Activated CD4-positive, alpha-beta T cell treated with anti-CD3 and anti-CD28 coated beads for 36 hours (primary cell): Measurements from ENCODE around the gene CDCA4. TPM values are rescaled to one million over a fixed set of nuclear protein-coding genes. Genes with fewer than 3 reads are reported as not detected.
"Not testable (repeated sequence)": the region's sequence is repeated elsewhere in the genome, so short reads cannot be mapped to it uniquely, and the experiment has no call there.

Experiments
- ATAC-seq: fragments of 200-7000 bp; cut with Tn5 transposase; one replicate; pipeline ENCODE4 v1.10.0; 2021; ENCODE audit warnings: mild to moderate bottlenecking, moderate library complexity
- CTCF ChIA-PET: fragments of 350-600 bp; sonication (Branson Sonifier 250); formaldehyde crosslinking; loops from one replicate; lab custom pipeline; 2021; ENCODE audit warnings: antibody characterized with exemption; lab: Charles Lee
- POLR2A ChIA-PET: fragments of 350-600 bp; sonication (Branson Sonifier 250); formaldehyde crosslinking; loops from one replicate; lab custom pipeline; 2021; ENCODE audit warnings: antibody characterized with exemption, inconsistent platforms; lab: Charles Lee
- DNase-seq: peaks from one replicate; pipeline ENCODE4 v3.0.0-alpha.2; 2020
- H3K27ac Mint-ChIP-seq: one replicate; pipeline ENCODE4 v1.8.0; 2021; ENCODE audit warnings: mixed read lengths
- H3K27me3 Mint-ChIP-seq: one replicate; pipeline ENCODE4 v1.8.0; 2021; ENCODE audit warnings: mixed read lengths
- H3K36me3 Mint-ChIP-seq: one replicate; pipeline ENCODE4 v1.8.0; 2021; ENCODE audit warnings: low read depth, mixed read lengths
- H3K4me1 Mint-ChIP-seq: one replicate; pipeline ENCODE4 v1.8.0; 2021; ENCODE audit warnings: mixed read lengths
- H3K4me3 Mint-ChIP-seq: one replicate; pipeline ENCODE4 v1.8.0; 2021; ENCODE audit warnings: mild to moderate bottlenecking, moderate library complexity, mixed read lengths
- H3K9me3 Mint-ChIP-seq: one replicate; pipeline ENCODE4 v1.8.0; 2021; ENCODE audit warnings: low read depth, mixed read lengths
- intact Hi-C, 2 experiments: fragments of 100-400 bp; cut with DNase I in 1 of 2; cut with micrococcal nuclease in 1 of 2; formaldehyde crosslinking; loops; one replicate each; pipeline versions ENCODE4 v1.14.2 to v1.15.1; 2022 to 2024; cut with DNase I, micrococcal nuclease
- total RNA-seq, 2 experiments: library from RNA; stranded (reverse); gene quantifications; one replicate each; pipeline ENCODE4 v1.2.3, GENCODE V29; 2021

Gene CDCA4
- total RNA-seq, 2 experiments from 2014 or later = 52.0 to 62.7 TPM

DNA sequence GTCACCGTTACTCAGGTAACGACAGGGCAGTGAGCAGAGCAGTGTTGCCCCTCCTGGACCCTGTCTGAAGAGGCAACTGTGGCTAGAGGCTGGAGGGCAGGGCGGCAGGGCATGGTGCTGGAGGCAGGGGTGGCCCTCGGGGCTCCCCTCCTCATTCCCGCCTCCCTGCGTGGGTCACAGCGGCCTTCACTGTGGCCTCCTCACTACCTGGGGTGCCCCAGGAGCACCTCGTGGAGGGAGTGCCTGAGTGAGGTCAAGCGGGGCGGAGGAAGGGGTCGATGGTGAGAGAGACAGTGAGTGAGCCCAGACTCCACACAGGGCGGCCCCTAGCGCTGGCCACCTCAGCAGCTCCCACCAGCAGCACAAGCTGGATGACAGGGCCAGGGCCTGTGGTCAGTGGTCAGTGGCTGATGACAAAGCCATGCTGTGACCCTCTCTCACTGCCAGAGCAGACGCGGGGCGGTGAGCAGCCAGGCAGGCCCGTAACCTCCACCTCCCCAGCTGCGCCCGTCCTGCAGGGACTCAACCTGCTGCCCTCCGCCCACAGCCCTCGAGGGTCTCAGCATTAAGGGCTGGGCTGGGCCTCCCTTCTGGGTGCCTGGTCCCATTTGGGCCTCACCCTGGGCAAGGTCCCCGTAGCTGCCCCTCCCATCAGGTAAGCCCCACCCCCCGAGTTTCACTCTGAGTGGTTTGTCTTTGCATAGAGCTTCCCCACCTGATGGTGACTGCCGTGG is 26.6 kb upstream of the CDCA4 start:
- ChIA-PET POLR2A (interaction anchor here (0.6 kb wide), 2 partner anchors 81 to 1897 kb away, joined by 3 to 7 read pairs; no protein-coding TSS in a partner anchor), CTCF (interaction anchor here (1.1 to 5.5 kb wide), 8 partner anchors 10 to 246 kb away, joined by 3 to 70 read pairs (median 10); partner anchors contain the start of gene ZBTB42)
- Mint-ChIP-seq H3K27ac (no peak overlapping the region), H3K9me3 (no peaks in the 10 kb centered on the region), H3K4me3 (no peak overlapping the region), H3K4me1 (peaks cover 14% of the 10 kb centered on the region), H3K27me3 (peaks cover 9% of the 10 kb centered on the region), H3K36me3 (peaks cover 15% of the 10 kb centered on the region)
- ATAC-seq = peak; percentile 31
- DNase-seq = peak; percentile 49
- intact Hi-C loops = loop anchor here in 1 of 2 experiments (2.0 kb wide), 1 partner anchor 19 kb away; no protein-coding TSS in a partner anchor

DNA sequence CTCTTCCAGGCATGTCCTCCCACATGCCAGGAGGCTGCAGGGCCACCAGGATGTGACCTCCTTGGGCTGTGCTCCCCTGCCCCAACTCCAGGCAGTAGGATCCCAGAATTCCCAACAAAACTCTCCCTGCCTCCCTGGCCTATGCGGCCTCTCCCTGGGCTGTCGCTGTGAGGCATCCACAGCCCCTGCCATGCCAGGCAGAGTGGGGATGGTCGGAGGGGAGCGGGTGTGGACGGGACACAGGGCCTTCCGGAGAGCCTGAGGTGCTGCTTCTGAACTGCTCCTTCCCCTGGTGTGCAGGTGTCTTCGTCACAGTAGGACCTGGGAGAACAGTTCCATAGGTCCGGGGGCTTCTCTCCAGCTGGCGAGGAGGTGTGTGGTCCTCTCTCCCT is 26.0 kb upstream of the CDCA4 start:
- Mint-ChIP-seq H3K4me3 (no peak overlapping the region), H3K9me3 (no peaks in the 10 kb centered on the region), H3K36me3 (peaks cover 15% of the 10 kb centered on the region), H3K27ac (no peak overlapping the region), H3K4me1 (peaks cover 14% of the 10 kb centered on the region), H3K27me3 (peaks cover 9% of the 10 kb centered on the region)
- intact Hi-C loops = loop anchor here in 1 of 2 experiments (2.0 kb wide), 1 partner anchor 20 kb away; no protein-coding TSS in a partner anchor
- ChIA-PET POLR2A (interaction anchor here (0.7 to 1.1 kb wide), 2 partner anchors 19 to 63 kb away, joined by 3 read pairs; partner anchors contain the start of gene GPR132), CTCF (interaction anchor here (0.6 to 5.5 kb wide), 14 partner anchors 11 to 1940 kb away, joined by 3 to 70 read pairs (median 10); partner anchors contain the start of genes AHNAK2, CDCA4, CLBA1 and GPR132)
- no peak for ATAC-seq
- no peak for DNase-seq

DNA sequence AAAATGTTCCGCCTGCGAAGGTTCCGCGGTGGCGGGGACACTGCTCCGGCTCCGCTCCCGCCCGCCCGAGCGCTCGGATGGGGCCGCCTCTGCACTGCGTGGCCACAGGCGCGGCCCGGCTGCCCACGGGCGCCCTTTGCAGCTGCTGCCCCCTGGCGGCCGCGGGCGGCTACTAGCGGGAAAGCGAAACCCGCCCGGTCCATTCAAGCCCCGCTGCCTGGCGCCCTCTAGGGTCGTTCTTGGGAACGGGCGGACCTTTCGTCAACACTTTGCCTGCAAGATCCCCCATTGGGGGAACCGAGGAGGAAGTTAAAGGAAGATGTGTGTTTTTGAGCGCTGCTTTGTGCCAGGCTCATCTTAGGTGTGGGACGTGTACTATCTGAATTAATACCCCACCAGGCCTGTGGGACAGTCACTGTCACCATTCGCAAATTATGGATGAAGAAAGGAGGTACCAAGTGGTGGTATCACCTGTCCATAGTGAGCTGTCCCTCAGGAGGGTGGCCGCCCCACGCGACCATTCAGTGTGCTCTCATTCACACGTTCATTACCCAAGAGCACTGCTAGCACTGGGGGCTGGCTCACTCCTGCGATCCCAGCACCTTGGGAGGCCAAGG is 24.9 kb upstream of the CDCA4 start:
- POLR2A ChIA-PET = interaction anchor here (0.6 to 1.1 kb wide), 3 partner anchors 8 to 25 kb away, joined by 3 to 4 read pairs (median 3); partner anchors contain the start of genes CDCA4 and GPR132
- peak overlapping the region; percentile 25 for H3K27ac Mint-ChIP-seq
- DNase-seq (peak; percentile 96), ATAC-seq (peak; percentile 89)
- H3K4me1 Mint-ChIP-seq = peaks cover 14% of the 10 kb centered on the region
- intact Hi-C loops = loop anchor here (1.0 to 2.0 kb wide), 9 partner anchors 20 to 150 kb away; partner anchors contain the start of genes CDCA4 (in 2 of the 2) and CLBA1 (in 1 of the 2)
- CTCF ChIA-PET = interaction anchor here (0.6 to 5.5 kb wide), 31 partner anchors 8 to 1939 kb away, joined by 3 to 70 read pairs (median 4); partner anchors contain the start of genes AHNAK2, CDCA4, CLBA1 and GPR132
- no peaks in the 10 kb centered on the region for H3K9me3 Mint-ChIP-seq
- peaks cover 5% of the 10 kb centered on the region for H3K36me3 Mint-ChIP-seq
- H3K27me3 Mint-ChIP-seq = peaks cover 9% of the 10 kb centered on the region
- no peak overlapping the region for H3K4me3 Mint-ChIP-seq

DNA sequence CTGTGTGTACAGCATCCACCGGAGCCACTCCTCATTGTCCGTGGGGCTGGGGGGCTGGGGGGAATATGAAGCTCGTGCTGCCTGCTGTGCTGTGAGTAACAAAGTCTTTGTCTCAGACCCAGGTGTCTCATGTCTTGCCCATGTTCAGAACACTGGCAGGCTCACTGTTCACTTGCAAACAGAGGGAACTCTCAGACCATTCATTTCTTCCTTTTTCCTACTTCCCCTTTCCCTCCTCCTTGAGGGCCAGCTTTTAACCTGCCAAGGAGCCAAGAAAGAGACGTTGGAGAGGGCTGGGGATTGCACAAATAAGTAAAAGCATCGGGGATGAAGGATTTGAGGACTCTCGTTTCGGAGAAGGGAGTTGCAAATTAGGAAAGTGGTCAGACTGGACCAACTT is 22.8 kb upstream of the CDCA4 start:
- intact Hi-C loops = loop anchor here in 1 of 2 experiments (2.0 kb wide), 2 partner anchors 59 to 147 kb away; partner anchors contain the start of gene CLBA1
- H3K9me3 Mint-ChIP-seq = no peaks in the 10 kb centered on the region
- H3K27ac Mint-ChIP-seq = no peak overlapping the region
- H3K4me3 Mint-ChIP-seq = no peak overlapping the region
- ChIA-PET POLR2A (interaction anchor here (1.0 kb wide), 1 partner anchor 23 kb away, joined by 3 read pairs; the partner anchor contains the start of gene CDCA4), CTCF (interaction anchor here (1.0 to 5.5 kb wide), 8 partner anchors 9 to 75 kb away, joined by 3 to 70 read pairs (median 4); partner anchors contain the start of gene CDCA4)
- no peak for DNase-seq
- H3K27me3 Mint-ChIP-seq = peaks cover 9% of the 10 kb centered on the region
- H3K4me1 Mint-ChIP-seq = peaks cover 14% of the 10 kb centered on the region
- H3K36me3 Mint-ChIP-seq = no peaks in the 10 kb centered on the region
- ATAC-seq = no peak

DNA sequence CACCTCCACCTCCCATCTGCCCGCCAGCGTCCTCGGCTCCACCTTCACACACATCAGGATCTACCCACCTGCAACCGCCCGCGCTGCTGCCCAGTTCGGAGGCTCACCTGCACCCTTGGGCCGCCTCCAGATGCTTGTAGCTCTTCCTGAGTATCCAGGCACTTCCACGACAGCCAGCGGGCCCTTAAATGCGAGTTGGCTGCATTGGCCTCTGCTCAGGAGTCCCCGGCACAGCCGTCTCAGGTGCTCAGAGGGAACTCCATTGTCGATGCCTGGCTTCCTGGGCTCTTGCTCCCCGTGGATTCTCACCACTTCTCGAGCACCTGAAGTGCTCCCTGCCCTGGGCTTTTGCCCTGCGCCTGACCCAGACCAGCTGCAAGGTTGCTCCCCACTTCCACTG is 21.9 kb upstream of the CDCA4 start:
- POLR2A ChIA-PET = interaction anchor here (1.0 kb wide), 1 partner anchor 22 kb away, joined by 3 read pairs; the partner anchor contains the start of gene CDCA4
- Mint-ChIP-seq H3K27ac (no peak overlapping the region), H3K4me3 (no peak overlapping the region), H3K4me1 (peaks cover 14% of the 10 kb centered on the region), H3K36me3 (no peaks in the 10 kb centered on the region), H3K9me3 (no peaks in the 10 kb centered on the region), H3K27me3 (peaks cover 9% of the 10 kb centered on the region)
- intact Hi-C loops = no loop called here
- ATAC-seq (no peak), DNase-seq (no peak)
- CTCF ChIA-PET = interaction anchor here (0.6 to 5.5 kb wide), 5 partner anchors 11 to 74 kb away, joined by 3 to 70 read pairs (median 4); no protein-coding TSS in a partner anchor

DNA sequence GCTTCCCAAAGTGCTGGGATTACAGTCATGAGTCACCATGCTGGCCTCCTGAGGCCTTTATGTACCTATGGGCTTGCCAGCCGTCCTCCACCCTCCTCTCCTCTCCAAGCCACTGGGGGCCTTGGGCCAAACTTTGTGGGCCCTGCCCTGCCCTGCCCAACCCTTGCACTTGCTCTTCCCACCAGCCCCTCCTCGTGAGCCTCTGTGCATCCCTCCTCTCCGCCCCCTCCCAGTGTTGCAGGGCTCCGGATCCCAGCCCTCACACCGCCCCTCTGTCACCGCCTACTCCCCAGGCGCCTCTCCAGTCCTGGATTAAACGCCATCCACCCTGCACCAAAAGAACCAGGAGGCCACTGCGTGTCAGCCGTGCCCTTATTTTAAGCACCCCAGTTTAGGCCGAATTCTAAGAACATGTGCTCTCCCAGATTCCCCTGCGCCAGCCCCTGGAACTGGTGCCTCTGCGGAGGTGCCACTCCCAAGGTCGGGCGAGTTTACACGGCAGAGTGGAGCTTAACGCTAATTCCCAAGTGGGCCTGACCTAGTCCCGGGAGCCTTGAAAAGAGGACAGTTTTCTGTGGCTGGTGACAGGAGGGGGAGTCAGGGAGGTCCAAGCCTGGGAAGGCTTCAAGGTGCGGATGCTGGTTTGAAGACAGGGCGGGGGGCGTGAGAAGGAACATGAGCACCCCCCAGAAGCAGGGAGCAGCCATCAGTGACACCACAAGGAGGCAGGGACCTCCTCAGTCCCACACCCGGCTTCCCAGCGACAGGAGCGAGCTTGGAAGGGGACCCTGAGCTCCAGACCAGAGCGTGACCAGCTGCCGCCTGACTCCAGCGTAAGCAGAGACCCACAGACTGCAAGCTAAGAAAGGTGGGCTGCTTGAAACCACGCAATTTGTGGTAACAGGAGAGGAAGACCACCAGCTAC is 21.2 kb upstream of the CDCA4 start:
- Mint-ChIP-seq H3K27ac (no peak overlapping the region), H3K36me3 (no peaks in the 10 kb centered on the region), H3K4me3 (no peak overlapping the region), H3K9me3 (no peaks in the 10 kb centered on the region), H3K4me1 (peaks cover 14% of the 10 kb centered on the region), H3K27me3 (peaks cover 9% of the 10 kb centered on the region)
- intact Hi-C loops = no loop called here
- DNase-seq (no peak), ATAC-seq (no peak)
- ChIA-PET POLR2A (interaction anchor here (0.6 kb wide), 1 partner anchor 1449 kb away, joined by 6 read pairs; no protein-coding TSS in a partner anchor), CTCF (interaction anchor here (0.6 to 0.7 kb wide), 3 partner anchors 26 to 73 kb away, joined by 3 to 4 read pairs (median 4); no protein-coding TSS in a partner anchor)

DNA sequence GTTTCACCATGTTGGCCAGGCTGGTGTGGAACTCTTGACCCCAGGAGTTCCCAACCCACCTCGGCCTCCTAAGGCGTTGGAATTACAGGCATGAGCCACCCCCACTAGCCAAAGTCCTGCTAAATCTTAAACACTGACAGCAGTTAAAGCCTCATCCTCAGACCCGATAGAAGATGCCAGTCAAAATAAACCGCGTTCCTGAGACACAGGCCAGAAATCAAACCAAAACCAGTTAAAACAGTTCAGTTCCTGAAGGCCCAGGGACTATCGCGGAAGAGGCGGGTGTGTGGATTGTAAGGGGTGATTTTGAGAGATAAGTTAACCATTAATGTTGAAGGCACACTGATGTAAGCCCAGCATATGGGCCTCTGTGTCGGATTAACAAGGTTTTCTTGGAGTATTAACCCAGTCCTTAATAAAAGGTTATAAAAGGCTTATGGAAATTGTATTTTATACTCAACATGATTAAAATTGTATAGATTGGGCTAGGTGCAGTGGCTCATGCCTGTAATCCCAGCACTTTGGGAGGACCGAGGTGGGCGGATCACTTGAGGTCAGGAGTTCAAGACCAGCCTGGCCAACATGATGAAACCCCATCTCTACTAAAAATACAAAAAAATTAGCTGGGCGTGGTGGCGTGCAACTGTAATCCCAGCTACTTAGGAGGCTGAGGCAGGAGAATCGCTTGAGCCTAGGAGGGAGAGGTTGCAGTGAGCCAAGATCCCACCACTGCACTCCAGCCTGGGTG is 18.7 kb upstream of the CDCA4 start:
- ChIA-PET POLR2A (no interaction called here), CTCF (no interaction called here)
- no peak overlapping the region for H3K4me3 Mint-ChIP-seq
- intact Hi-C loops = no loop called here
- H3K36me3 Mint-ChIP-seq = no peaks in the 10 kb centered on the region
- ATAC-seq = no peak
- peaks cover 5% of the 10 kb centered on the region for H3K27me3 Mint-ChIP-seq
- DNase-seq = no peak
- no peaks in the 10 kb centered on the region for H3K9me3 Mint-ChIP-seq
- H3K27ac Mint-ChIP-seq = no peak overlapping the region
- peaks cover 3% of the 10 kb centered on the region for H3K4me1 Mint-ChIP-seq

DNA sequence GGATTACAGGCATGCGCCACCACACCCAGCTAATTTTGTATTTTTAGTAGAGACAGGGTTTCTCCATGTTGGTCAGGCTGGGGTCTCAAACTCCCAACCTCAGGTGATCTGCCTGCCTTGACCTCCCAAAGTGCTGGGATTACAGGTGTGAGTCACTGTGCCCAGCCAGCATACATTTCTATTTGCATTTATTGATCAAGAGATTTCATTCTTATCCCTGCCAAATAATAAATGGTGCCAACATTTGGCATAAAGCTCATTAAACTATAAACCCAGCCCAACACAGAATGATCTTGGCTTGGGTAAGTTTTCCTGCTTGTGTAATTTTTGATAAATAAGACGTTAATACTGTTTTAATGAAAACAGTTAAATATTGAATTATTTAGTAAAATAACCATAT is 14.7 kb upstream of the CDCA4 start:
- H3K36me3 Mint-ChIP-seq, intact Hi-C loops, H3K4me3 Mint-ChIP-seq, H3K27ac Mint-ChIP-seq, H3K27me3 Mint-ChIP-seq, POLR2A ChIA-PET, ATAC-seq, H3K9me3 Mint-ChIP-seq, DNase-seq: not testable (repeated sequence)
- CTCF ChIA-PET = interaction anchor here (1.0 to 2.7 kb wide), 2 partner anchors 10 to 13 kb away, joined by 4 to 17 read pairs; no protein-coding TSS in a partner anchor
- H3K4me1 Mint-ChIP-seq = peaks cover 10% of the 10 kb centered on the region

DNA sequence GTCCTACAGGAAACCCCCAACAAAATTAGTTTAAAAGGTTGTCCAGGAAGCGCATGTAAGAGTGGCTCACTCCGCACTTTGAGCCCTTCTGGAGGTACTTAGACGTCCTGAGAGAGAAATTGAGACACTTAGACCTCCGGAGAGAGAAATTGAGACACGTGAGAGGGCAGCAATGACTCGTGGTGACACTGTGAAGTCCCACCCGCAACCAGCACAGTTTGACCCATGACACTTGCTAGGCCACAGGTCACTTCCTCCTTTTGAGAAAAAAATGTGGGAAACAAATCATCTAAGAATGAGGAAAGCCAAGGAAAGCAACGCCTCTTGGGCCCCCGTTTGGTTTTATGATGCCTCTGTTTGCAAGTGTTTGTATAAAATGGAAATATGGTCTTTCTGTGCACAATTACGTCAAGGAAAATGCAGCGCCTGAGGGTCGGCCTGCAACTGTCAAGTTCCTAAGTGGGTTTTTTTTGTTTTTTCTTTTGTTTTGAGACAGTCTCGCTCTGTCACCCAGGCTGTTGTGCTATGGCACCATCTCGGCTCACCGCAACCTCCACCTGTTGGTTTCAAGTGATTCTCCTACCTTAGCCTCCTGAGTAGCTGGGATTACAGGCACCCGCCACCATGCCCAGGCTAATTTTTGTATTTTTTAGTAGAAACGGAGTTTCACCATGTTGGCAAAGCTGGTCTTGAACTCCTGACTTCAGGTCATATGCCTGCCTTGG is 13.6 kb upstream of the CDCA4 start:
- no peak for ATAC-seq
- H3K4me1 Mint-ChIP-seq = peaks cover 10% of the 10 kb centered on the region
- POLR2A ChIA-PET = interaction anchor here (0.7 kb wide), 1 partner anchor 28 kb away, joined by 4 read pairs; no protein-coding TSS in a partner anchor
- H3K4me3 Mint-ChIP-seq = no peak overlapping the region
- no peaks in the 10 kb centered on the region for H3K36me3 Mint-ChIP-seq
- H3K9me3 Mint-ChIP-seq = no peaks in the 10 kb centered on the region
- DNase-seq = no peak
- intact Hi-C loops = no loop called here
- no peak overlapping the region for H3K27ac Mint-ChIP-seq
- H3K27me3 Mint-ChIP-seq = peaks cover 3% of the 10 kb centered on the region
- CTCF ChIA-PET = interaction anchor here (1.0 to 2.7 kb wide), 2 partner anchors 11 to 12 kb away, joined by 4 to 17 read pairs; no protein-coding TSS in a partner anchor
